Caki2 (cell line): ENCODE data around the gene CCM2L. TPM values are rescaled to one million over a fixed set of nuclear protein-coding genes. Genes with fewer than 3 reads are reported as not detected.
A peak's percentile ranks its signal among the peaks of the same experiment; 100 is the strongest.

Experiments used
- DNase-seq: peaks from one replicate; pipeline ENCODE4 v3.0.0-alpha.2; 2015; ENCODE audit warnings: low read depth
- in situ Hi-C: cut with HindIII; loops from 2 replicates; pipeline ENCODE4 v1.10.0; 2016; ENCODE audit warnings: low sequenced_read_pairs, low pct_unique_long_range_greater_than_20kb, mixed read lengths
- total RNA-seq: library from RNA; depleted of rRNA; stranded (reverse); fragments of >200 nt; shearing (Covaris generic); gene quantifications from 2 replicates; pipeline ENCODE4 v1.2.3, GENCODE V29; 2014; ENCODE audit warnings: low replicate concordance; rRNA removed

CCM2L gene
- total RNA-seq, result 21.5 and 29.4 TPM in 2 replicates

GRCh38 chr20:32010101-32010500, at the start of gene CCM2L:
Gene CCM2L (plus strand): TSS chr20:32010438. CDS start chr20:32010455, 17 bp downstream.
- in situ Hi-C loops, result no loop called here
- no peak for DNase-seq

GRCh38 chr20:31962761-31963160, 47.5 kb upstream of the CCM2L start:
- in situ Hi-C loops, result no loop called here

GRCh38 chr20:31963889-31964288, 46.3 kb upstream of the CCM2L start:
- DNase-seq, result no peak
- in situ Hi-C loops, result no loop called here

More at GRCh38 chr20:31962761-31963160, 47.5 kb upstream of the CCM2L start:
- no peak for DNase-seq

- in situ Hi-C loops, result no loop called here
- no peak for DNase-seq
Observed at GRCh38 chr20:31966991-31967655, 43.1 kb upstream of the CCM2L start.

GRCh38 chr20:31967830-31968249, 42.4 kb upstream of the CCM2L start, which contains the start of gene XKR7:
Gene XKR7 (plus strand): TSS chr20:31968151. CDS start chr20:31968176, 25 bp downstream.
- in situ Hi-C loops, result no loop called here
- DNase-seq, result peak; percentile 69

GRCh38 chr20:31968291-31969126, 41.7 kb upstream of the CCM2L start:
- in situ Hi-C loops, result no loop called here
- DNase-seq, result peak; percentile 87

GRCh38 chr20:31969991-31970390, 40.2 kb upstream of the CCM2L start:
- in situ Hi-C loops, result no loop called here
- DNase-seq, result no peak

- in situ Hi-C loops, result no loop called here
- DNase-seq, result peak; percentile 97
Observed at GRCh38 chr20:31972471-31973021, 37.7 kb upstream of the CCM2L start.

GRCh38 chr20:31974296-31974695, 35.9 kb upstream of the CCM2L start:
- no peak for DNase-seq
- in situ Hi-C loops, result no loop called here

- DNase-seq, result peak; percentile 77
- in situ Hi-C loops, result no loop called here
Observed at GRCh38 chr20:31974951-31975487, 35.2 kb upstream of the CCM2L start.

- in situ Hi-C loops, result no loop called here
- no peak for DNase-seq
Observed at GRCh38 chr20:31975874-31976273, 34.4 kb upstream of the CCM2L start.

- in situ Hi-C loops, result no loop called here
- DNase-seq, result no peak
Observed at GRCh38 chr20:31977080-31977479, 33.2 kb upstream of the CCM2L start.

- no peak for DNase-seq
- in situ Hi-C loops, result no loop called here
Observed at GRCh38 chr20:31979713-31980426, 30.4 kb upstream of the CCM2L start.

- DNase-seq, result no peak
Observed at GRCh38 chr20:31981784-31982183, 28.5 kb upstream of the CCM2L start.

GRCh38 chr20:31984981-31985471, 25.2 kb upstream of the CCM2L start:
- in situ Hi-C loops, result no loop called here
- DNase-seq, result no peak

More at GRCh38 chr20:31981784-31982183, 28.5 kb upstream of the CCM2L start:
- in situ Hi-C loops, result no loop called here

- in situ Hi-C loops, result no loop called here
- DNase-seq, result peak; percentile 83
Observed at GRCh38 chr20:31987744-31988143, 22.5 kb upstream of the CCM2L start.

- in situ Hi-C loops, result no loop called here
- DNase-seq, result peak; percentile 46
Observed at GRCh38 chr20:31988430-31989015, 21.7 kb upstream of the CCM2L start.
